ENCODE data around the gene ARHGAP26.

Gene ARHGAP26

GRCh38 chr5:143206196-143207053, 436.2 kb downstream of the ARHGAP26 start:
- no peak for DNase-seq (ENCODE audit: low spot score)

GRCh38 chr5:143207058-143207457, 436.9 kb downstream of the ARHGAP26 start:
- DNase-seq (ENCODE audit: low spot score) = no peak

DNA sequence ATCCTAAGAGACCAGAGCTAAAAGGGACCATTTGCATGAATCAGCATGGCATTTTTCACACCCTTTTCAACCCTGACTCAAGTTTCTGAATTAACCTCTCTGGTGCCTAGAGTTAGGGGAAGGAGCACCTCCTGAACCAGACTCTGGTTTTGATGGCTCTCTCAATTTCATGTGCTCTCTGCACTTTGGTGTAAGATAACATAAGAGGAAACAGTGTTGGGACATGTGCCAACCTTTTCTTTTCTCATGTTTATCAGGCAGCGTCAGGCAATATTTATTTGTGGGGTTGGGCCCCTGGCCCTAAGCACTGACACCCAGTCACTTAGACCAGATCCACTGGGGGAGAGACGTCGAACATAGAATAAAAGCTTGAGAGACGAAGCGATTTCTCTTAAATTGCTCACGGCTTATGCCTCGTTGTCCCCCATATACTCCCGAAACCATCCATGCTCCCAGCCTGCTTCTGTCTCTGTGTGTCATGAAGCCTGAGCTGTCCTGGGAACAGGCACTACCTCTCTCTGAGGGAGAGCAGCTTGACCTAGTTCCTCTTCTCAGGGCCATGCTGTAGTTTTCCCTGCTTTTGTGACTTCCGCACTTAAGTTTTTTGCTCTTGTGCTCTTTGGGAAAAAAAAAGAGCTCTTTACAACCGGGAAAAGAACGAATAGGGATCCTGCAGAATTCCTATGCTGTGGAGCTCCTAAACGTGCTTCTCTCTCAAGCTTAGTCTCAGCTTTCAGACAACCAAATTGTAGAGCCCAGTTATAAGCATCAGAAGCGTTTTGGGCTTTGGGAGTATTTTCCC, 437.6 kb downstream of the ARHGAP26 start:
- no peak for DNase-seq (ENCODE audit: low spot score)

- DNase-seq (ENCODE audit: low spot score) = no peak
Measured at GRCh38 chr5:143208365-143208641, 438.1 kb downstream of the ARHGAP26 start.

DNA sequence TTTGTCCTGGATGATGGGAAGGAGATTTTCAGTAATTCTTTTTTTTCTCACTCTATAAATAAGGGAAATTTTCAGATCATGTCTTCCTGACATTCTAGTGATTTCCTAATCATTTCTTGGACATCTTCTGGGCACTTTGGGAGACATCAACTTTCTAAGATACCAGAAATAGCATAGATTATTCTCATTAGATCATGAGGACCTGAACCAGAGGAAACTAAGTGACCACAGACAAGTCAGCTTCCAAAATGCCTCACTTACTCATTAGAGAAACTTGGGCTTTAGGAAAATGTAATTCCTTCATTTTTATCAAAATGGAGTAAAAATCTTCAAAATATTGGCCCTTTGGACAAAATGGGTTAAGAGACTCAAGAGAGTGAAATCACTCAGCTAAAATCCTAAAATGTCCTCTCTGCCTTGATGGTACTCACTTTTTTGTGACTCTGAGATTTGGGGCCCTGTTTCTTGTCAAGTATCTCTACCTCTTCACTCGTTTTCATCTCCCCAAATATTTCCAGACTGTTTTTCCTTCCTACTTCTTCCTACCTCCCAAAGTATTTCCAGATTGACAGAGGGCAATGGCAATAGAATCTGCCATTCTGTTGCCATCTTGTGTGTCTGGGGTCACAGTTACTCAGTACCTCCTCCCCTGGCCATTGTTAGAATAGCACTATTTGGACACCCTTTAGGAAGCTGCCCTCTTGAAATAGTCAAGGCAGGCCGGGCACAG, 438.8 kb downstream of the ARHGAP26 start:
- DNase-seq (ENCODE audit: low spot score) = peak; percentile 22

- DNase-seq (ENCODE audit: low spot score) = no peak
Measured at GRCh38 chr5:143209881-143210395, 439.8 kb downstream of the ARHGAP26 start.

DNA sequence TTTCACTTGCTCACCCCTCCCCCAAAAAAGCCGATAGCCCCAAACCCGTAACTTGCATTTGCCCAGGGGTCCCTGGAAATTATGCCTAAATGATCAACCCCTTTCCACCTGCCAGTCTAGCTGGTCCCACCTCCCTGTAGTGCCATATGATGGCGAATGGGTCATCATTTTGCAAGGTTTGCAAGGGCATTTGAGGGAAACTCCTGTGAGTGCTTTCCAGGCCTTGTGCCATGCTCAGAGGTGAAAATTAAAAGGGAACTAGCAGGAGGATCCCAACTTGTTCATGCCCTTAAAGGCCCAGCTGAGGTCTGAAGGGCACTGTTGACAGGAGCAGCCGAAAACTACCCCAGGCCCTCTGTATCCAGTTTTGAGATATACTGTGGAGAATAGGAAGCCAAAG, 440.4 kb downstream of the ARHGAP26 start:
- DNase-seq (ENCODE audit: low spot score) = no peak

- DNase-seq (ENCODE audit: low spot score) = no peak
Measured at GRCh38 chr5:143212261-143212660, 442.1 kb downstream of the ARHGAP26 start.

GRCh38 chr5:143213231-143213850, 443.2 kb downstream of the ARHGAP26 start:
- DNase-seq (ENCODE audit: low spot score) = no peak

DNA sequence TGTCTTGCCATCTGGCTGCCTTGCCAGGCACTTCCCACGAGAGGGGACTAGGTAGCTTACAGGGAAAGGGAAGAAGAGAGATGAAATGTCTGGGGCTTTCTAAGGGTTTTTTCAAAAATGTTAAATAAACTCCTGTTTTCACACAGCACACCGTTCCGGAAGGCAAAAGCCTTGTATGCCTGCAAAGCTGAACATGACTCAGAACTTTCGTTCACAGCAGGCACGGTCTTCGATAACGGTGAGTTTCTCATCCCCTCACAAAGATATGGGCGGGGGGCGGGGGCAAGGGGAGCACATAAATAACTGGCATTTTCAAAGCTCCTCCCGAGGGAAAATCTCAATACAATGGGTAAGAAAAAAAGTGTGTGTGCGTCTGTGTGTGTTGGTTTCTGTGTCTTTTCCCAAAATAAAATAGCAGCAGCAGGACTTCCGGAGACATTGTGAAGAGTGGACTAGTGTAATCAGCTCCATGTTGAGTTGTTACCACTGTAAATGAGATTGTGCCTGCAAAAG, 443.7 kb downstream of the ARHGAP26 start:
- DNase-seq (ENCODE audit: low spot score) = no peak

DNA sequence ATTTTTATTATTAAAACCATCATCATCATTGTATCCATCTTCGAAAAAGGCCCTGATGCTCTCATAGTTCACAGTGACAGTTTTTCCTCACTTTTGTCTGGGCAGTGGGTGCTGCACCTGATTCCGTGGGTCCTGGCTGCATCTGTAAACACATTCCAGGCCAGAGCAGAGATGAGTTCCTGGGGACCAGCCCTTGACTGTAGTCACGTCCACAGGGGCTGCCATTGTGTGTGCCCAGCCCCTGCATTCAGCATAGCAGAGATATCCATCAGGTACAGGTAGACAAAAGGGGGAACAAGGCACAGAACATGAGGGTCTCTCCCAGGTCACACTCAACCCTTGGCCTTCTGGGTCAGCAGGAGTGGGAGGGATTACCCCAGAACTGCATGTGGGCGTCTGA, 444.3 kb downstream of the ARHGAP26 start:
- no peak for DNase-seq (ENCODE audit: low spot score)

- DNase-seq (ENCODE audit: low spot score) = no peak
Measured at GRCh38 chr5:143214890-143215289, 444.7 kb downstream of the ARHGAP26 start.

GRCh38 chr5:143215690-143216089, 445.5 kb downstream of the ARHGAP26 start:
- no peak for DNase-seq (ENCODE audit: low spot score)

- DNase-seq (ENCODE audit: low spot score) = no peak
Measured at GRCh38 chr5:143216211-143216610, 446.0 kb downstream of the ARHGAP26 start.

- DNase-seq (ENCODE audit: low spot score) = peak; percentile 49
Measured at GRCh38 chr5:143217065-143217803, 447.1 kb downstream of the ARHGAP26 start.

GRCh38 chr5:143217804-143218160, 447.6 kb downstream of the ARHGAP26 start:
- DNase-seq (ENCODE audit: low spot score) = no peak

GRCh38 chr5:143218517-143219170, 448.5 kb downstream of the ARHGAP26 start:
- DNase-seq (ENCODE audit: low spot score) = no peak

DNA sequence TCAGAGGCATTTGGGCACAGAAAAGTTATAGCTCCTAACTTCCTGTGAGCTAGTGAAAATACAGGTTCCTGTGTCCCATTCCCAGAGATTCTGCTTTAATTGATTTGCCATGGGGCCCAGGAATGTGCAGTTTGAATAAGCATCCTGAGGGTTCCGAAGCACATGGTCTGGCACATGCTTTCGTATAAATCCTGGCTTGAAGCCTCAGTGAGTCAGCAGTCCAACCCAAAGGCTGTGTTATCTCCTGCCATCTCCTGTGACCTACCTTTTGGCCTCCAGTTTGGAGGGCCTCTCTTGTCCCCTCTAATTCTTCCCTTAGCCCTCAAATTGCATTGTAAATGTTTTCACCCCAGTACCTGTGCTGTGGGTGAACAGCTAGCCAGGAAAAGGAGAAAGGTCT, 449.5 kb downstream of the ARHGAP26 start:
- DNase-seq (ENCODE audit: low spot score) = peak; percentile 39

DNA sequence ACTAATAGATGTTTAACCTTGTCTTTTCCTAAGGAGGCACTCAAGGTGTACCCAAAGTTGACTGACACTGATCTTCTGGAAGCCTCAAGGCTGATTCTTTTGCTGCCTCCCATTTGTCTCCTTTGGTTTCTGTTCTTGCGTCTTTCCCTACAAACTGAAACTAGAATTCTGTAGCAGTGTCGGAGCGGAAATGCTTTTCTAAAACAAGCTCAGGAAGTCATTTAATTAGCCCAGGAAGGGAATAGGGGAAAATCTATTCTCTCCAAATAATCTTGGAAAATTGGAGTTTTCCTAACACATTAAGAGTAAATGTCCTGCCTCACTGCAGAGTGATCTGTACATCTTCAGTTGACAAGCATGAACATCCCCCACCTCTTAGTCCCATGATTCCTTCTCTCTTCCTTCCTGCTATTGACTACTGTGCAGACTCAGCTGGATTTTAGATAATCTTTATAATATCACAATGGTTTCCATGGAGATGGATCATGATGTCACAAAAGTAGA, 450.6 kb downstream of the ARHGAP26 start:
- DNase-seq (ENCODE audit: low spot score) = no peak

Data from hematopoietic multipotent progenitor cell treated with erythropoietin and hydrocortisone succinate and interleukin-3 and kit ligand, for 17 days (in vitro differentiated cells).